HepG2 (cell line): ENCODE results near the gene FDPS. TPM values are rescaled to one million over a fixed set of nuclear protein-coding genes. Genes with fewer than 3 reads are reported as not detected.

Experiments used
- ARID4A ChIP-seq: sonication (generic); formaldehyde crosslinking; IDR thresholded peaks from 2 replicates; pipeline ENCODE4 v1.5.0; 2020; ENCODE audit warnings: mild to moderate bottlenecking, missing genetic modification reagents, borderline replicate concordance
- ARNTL ChIP-seq: sonication (generic); formaldehyde crosslinking; IDR thresholded peaks from 2 replicates; pipeline ENCODE4 v1.4.0; 2020; ENCODE audit warnings: mild to moderate bottlenecking, missing genetic modification reagents
- CREB3 ChIP-seq: sonication (generic); formaldehyde crosslinking; IDR thresholded peaks from 2 replicates; pipeline ENCODE4 v1.5.0; 2020; ENCODE audit warnings: missing genetic modification reagents
- MAFG ChIP-seq: sonication (generic); formaldehyde crosslinking; IDR thresholded peaks from 2 replicates; pipeline ENCODE4 v1.5.1; 2020; ENCODE audit warnings: mild to moderate bottlenecking, missing genetic modification reagents
- MAFK ChIP-seq, 2 experiments: IDR thresholded peaks in 1 of 2; conservative IDR thresholded peaks in 1 of 2; 2 replicates each; pipeline ENCODE4 v1.6.1; 2011; ENCODE audit warnings: improper control_type of control experiment in 2 of 2, low read length in 2 of 2
- PRDM4 ChIP-seq: sonication (generic); formaldehyde crosslinking; IDR thresholded peaks from 2 replicates; pipeline ENCODE4 v1.9.0; 2021; ENCODE audit warnings: missing genetic modification reagents, borderline replicate concordance
- SNAPC4 ChIP-seq: sonication (generic); formaldehyde crosslinking; IDR thresholded peaks from 2 replicates; pipeline ENCODE4 v1.4.0; 2020; ENCODE audit warnings: mild to moderate bottlenecking, missing genetic modification reagents
- ZNF281 ChIP-seq: sonication (generic); formaldehyde crosslinking; IDR thresholded peaks from 2 replicates; pipeline ENCODE4 v1.4.0; 2020; ENCODE audit warnings: missing genetic modification reagents, borderline replicate concordance
- ZNF577 ChIP-seq: sonication (generic); formaldehyde crosslinking; IDR thresholded peaks from 2 replicates; pipeline ENCODE4 v1.4.0; 2020; ENCODE audit warnings: mild to moderate bottlenecking, low read depth, missing genetic modification reagents, borderline replicate concordance
- ZNF775 ChIP-seq: sonication (generic); formaldehyde crosslinking; IDR thresholded peaks from 2 replicates; pipeline ENCODE4 v1.4.0; 2020; ENCODE audit warnings: missing genetic modification reagents, mild to moderate bottlenecking, moderate library complexity, borderline replicate concordance
- polyA plus RNA-seq, 8 experiments: library from polyadenylated mRNA; depleted of rRNA in 3 of 8; stranded (reverse) in 7 of 8; unstranded in 1 of 8; fragments of >200 nt; fragmentation: Illumina TruSeq in 4 of 8; extraction: Trizol in 4 of 8; gene quantifications; 2 replicates each; pipeline versions ENCODE4 v1.2.1 to v1.2.3, GENCODE V29; 2011 to 2016; ENCODE audit warnings: low read depth in 4 of 8, missing spikeins in 1 of 8, mixed read lengths in 1 of 8; ENCODE audit not compliant: insufficient read depth in 1 of 8
- total RNA-seq, 5 experiments: library from RNA; depleted of rRNA; stranded (reverse); fragments of >200 nt; fragmentation: Illumina TruSeq; extraction: Trizol; gene quantifications; 2 replicates each; pipeline ENCODE4 v1.2.3, GENCODE V29; 2016; ENCODE audit warnings: low read depth in 1 of 5

The FDPS gene
- total and polyA plus RNA-seq, 2 of the 13 experiments (the other 11 are each of a cell fraction or from before 2014, with no cell fraction given): 264 to 519 TPM

GRCh38 chr1:155273343-155274245, 35.1 kb upstream of the FDPS start, which contains the start of gene CLK2 (continued):
- peak; percentile 92; the same call in 1 of the 2 replicates for TF ChIP-seq ARID4A (CRISPR knock-in tag)
- TF ChIP-seq ZNF775 (CRISPR knock-in tag): no peak
- TF ChIP-seq MAFG: no peak
- TF ChIP-seq PRDM4 (CRISPR knock-in tag): no peak
- TF ChIP-seq SNAPC4 (CRISPR knock-in tag): no peak
- TF ChIP-seq MAFK (conservative IDR thresholded peaks at IDR 0.05 in 1 of 2, IDR thresholded peaks at IDR 0.05 in 1 of 2; ENCODE audit: low read length in 2 of 2): no peak
- TF ChIP-seq ZNF281 (CRISPR knock-in tag): no peak
- TF ChIP-seq ARNTL (CRISPR knock-in tag): peak; percentile 80
- TF ChIP-seq ZNF577: no peak
- TF ChIP-seq CREB3 (CRISPR knock-in tag): no peak
